Stimulated activated CD8-positive, alpha-beta memory T cell treated with anti-CD3 and anti-CD28 coated beads, Interleukin-2, amount 100 ng/mL, for 1 hour (primary cell): ENCODE results near the gene DGKE.

ENCODE experiments used
- DNase-seq, 2 donors: peaks; one replicate each; pipeline ENCODE4 v3.0.0-alpha.2; 2020; ENCODE audit warnings: low read depth in 2 of 2

The DGKE gene

GRCh38 chr17:56890906-56891674 is 57.1 kb downstream of the DGKE start:
- no peak for DNase-seq

- peak in 1 of 2 donors; percentile 25 for DNase-seq
Observed at GRCh38 chr17:56891751-56892150, 57.8 kb downstream of the DGKE start.

- DNase-seq: no peak
Observed at GRCh38 chr17:56892333-56892732, 58.4 kb downstream of the DGKE start.

- no peak for DNase-seq
Observed at GRCh38 chr17:56893503-56893902, 59.6 kb downstream of the DGKE start.

GRCh38 chr17:56894859-56895455 is 61.0 kb downstream of the DGKE start:
- DNase-seq: no peak

GRCh38 chr17:56896217-56896967 is 62.4 kb downstream of the DGKE start:
- no peak for DNase-seq

GRCh38 chr17:56896968-56897359 is 63.0 kb downstream of the DGKE start:
- no peak for DNase-seq

GRCh38 chr17:56897646-56898424 is 63.9 kb downstream of the DGKE start:
- DNase-seq: no peak

- no peak for DNase-seq
Observed at GRCh38 chr17:56898874-56899273, 64.9 kb downstream of the DGKE start.

- DNase-seq: no peak
Observed at GRCh38 chr17:56899403-56899802, 65.5 kb downstream of the DGKE start.

- DNase-seq: no peak
Observed at GRCh38 chr17:56902348-56902747, 68.4 kb downstream of the DGKE start.

- no peak for DNase-seq
Observed at GRCh38 chr17:56903560-56903959, 69.6 kb downstream of the DGKE start.

GRCh38 chr17:56908001-56908542 is 74.1 kb downstream of the DGKE start:
- DNase-seq: no peak

GRCh38 chr17:56909742-56910508 is 76.0 kb downstream of the DGKE start:
- DNase-seq: no peak

- no peak for DNase-seq
Observed at GRCh38 chr17:56910509-56911235, 76.7 kb downstream of the DGKE start.

GRCh38 chr17:56912105-56912999 is 78.4 kb downstream of the DGKE start:
- no peak for DNase-seq

GRCh38 chr17:56913000-56913311 is 79.0 kb downstream of the DGKE start:
- DNase-seq: no peak

- no peak for DNase-seq
Observed at GRCh38 chr17:56913353-56913866, 79.5 kb downstream of the DGKE start.
